Panc1 (cell line): ENCODE measurements around the gene SAFB2. TPM values are rescaled to one million over a fixed set of nuclear protein-coding genes. Genes with fewer than 3 reads are reported as not detected.

ENCODE experiments used
- ATAC-seq: fragments of 200-7000 bp; cut with Tn5 transposase; 2 replicates; pipeline ENCODE4 v1.9.1; 2020; ENCODE audit warnings: mild to moderate bottlenecking, moderate library complexity
- BruUV-seq: library from RNA; stranded (reverse); fragments of 400-500 nt; replicated peaks from 2 replicates; lab custom pipeline; 2021; lab: Mats Ljungman, UMichigan
- CTCF ChIA-PET: fragments of 300-600 bp; sonication (Branson Sonifier 250); formaldehyde crosslinking; loops from one replicate; lab custom pipeline; 2022; ENCODE audit warnings: antibody characterized with exemption; lab: Charles Lee
- POLR2A ChIA-PET: fragments of 300-600 bp; sonication (Branson Sonifier 250); formaldehyde crosslinking; loops from one replicate; lab custom pipeline; 2022; ENCODE audit warnings: antibody characterized with exemption; lab: Charles Lee
- DNase-seq: peaks from one replicate; pipeline ENCODE4 v3.0.0-alpha.2; 2010; ENCODE audit warnings: low read depth, low spot score
- H3K27ac ChIP-seq: 2 replicates; pipeline ENCODE4 v1.5.1; 2011; ENCODE audit warnings: mild to moderate bottlenecking, low read length, inconsistent platforms
- H3K27me3 ChIP-seq: fragments of 200-500 bp; sonication (Bioruptor generic); 2 replicates; pipeline ENCODE4 v1.6.0; 2014; ENCODE audit warnings: low read length, inconsistent platforms; ENCODE audit not compliant: control insufficient read depth, insufficient read depth
- H3K36me3 ChIP-seq: fragments of 200-500 bp; sonication (Bioruptor generic); 2 replicates; pipeline ENCODE4 v1.5.1; 2014; ENCODE audit warnings: inconsistent platforms, mild to moderate bottlenecking, low read length, moderate library complexity; ENCODE audit not compliant: control insufficient read depth, insufficient read depth
- H3K4me1 ChIP-seq: 2 replicates; pipeline ENCODE4 v1.5.1; 2011; ENCODE audit warnings: inconsistent platforms, mild to moderate bottlenecking, low read length, moderate library complexity; ENCODE audit not compliant: control insufficient read depth, insufficient read depth
- H3K4me3 ChIP-seq, 2 experiments: 2 replicates each; pipeline ENCODE4 v1.5.1; 2011 to 2012; ENCODE audit warnings: low read depth in 2 of 2, low read length in 2 of 2, mild to moderate bottlenecking in 2 of 2, inconsistent platforms in 1 of 2, moderate library complexity in 1 of 2
- H3K9me3 ChIP-seq: fragments of 200-500 bp; sonication (Bioruptor generic); 2 replicates; pipeline ENCODE4 v1.5.1; 2014; ENCODE audit warnings: low read depth, mild to moderate bottlenecking, inconsistent platforms, low read length, moderate library complexity; ENCODE audit not compliant: control insufficient read depth, insufficient read depth
- POLR2AphosphoS5 ChIP-seq: IDR thresholded peaks from 2 replicates; pipeline ENCODE4 v1.6.1; 2012; ENCODE audit warnings: mild to moderate bottlenecking, low read depth, low read length, moderate library complexity
- SIN3A ChIP-seq: IDR thresholded peaks from 2 replicates; pipeline ENCODE4 v1.6.1; 2012; ENCODE audit warnings: low read depth, mild to moderate bottlenecking, low read length, moderate library complexity, borderline replicate concordance; ENCODE audit not compliant: insufficient read depth
- TCF7L2 ChIP-seq: IDR thresholded peaks from 2 replicates; pipeline ENCODE4 v1.6.1; 2011; ENCODE audit warnings: mild to moderate bottlenecking, low read depth, low read length, inconsistent platforms
- in situ Hi-C: cut with HindIII; loops from 2 replicates; pipeline ENCODE4 v1.10.0; 2016; ENCODE audit warnings: low sequenced_read_pairs, low pct_unique_long_range_greater_than_20kb
- intact Hi-C: fragments of 100-400 bp; cut with micrococcal nuclease; formaldehyde crosslinking; loops from one replicate; pipeline ENCODE4 v1.10.0; 2022; ENCODE audit not compliant: unreplicated experiment
- total RNA-seq: library from RNA; stranded (reverse); gene quantifications from one replicate; pipeline ENCODE4 v1.2.1, GENCODE V29; 2021; ENCODE audit not compliant: unreplicated experiment
- TF ChIP-seq, protein P1 (sequence below): fragments of 450-650 bp; IDR thresholded peaks from 2 replicates; pipeline ENCODE4 v1.5.1; 2017; ENCODE audit warnings: mild to moderate bottlenecking
- TF ChIP-seq, protein P2 (sequence below), 2 experiments: IDR thresholded peaks; 2 replicates each; pipeline ENCODE4 v1.6.1; 2011 to 2012; ENCODE audit warnings: low read depth in 2 of 2, control low read depth in 1 of 2, low read length in 1 of 2, mild to moderate bottlenecking in 1 of 2, moderate library complexity in 1 of 2; ENCODE audit not compliant: insufficient read depth in 1 of 2

SAFB2 gene
- total RNA-seq, 1 experiment from 2014 or later = 83.5 TPM

DNA sequence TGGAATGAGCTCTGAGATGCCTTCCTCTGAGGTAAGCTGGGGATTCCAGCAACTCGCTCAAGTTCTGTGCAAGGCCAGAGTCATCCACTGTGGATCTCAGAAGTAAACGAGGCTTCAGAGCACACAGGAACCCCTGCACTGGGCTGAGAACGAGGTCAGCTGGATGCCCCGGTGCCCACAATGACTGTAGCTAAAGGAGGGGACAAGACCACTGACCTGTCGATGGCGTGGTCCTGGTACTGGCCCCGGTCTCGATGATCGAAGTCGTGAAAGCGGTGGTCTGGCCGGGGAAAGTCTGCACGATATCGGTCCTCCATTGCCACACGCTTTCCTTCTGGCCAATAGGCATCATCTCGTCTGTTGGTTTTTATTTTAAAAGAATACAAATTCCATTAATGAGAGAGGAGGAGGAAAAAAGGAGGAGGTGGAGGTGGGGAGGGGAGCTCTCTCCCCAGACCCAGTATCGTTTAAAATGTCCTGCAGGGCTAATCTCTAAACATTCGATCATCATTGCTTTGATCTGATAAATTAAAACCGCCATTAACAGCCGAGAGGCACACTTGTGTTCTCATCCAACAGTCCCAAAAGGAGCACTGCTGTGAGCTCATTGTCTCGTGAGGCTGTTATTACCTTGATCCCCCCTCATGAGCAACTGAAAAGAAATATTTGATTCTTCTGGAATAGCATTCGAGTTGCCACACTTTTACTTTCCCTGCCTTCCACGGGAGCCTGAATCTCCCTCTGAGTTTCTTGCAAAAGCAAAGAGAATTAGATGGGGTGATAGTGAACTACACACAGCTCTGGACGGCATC is 29.8 kb downstream of the SAFB2 start:
- Histone ChIP-seq H3K4me1 (no peaks in the 10 kb centered on the region), H3K9me3 (no peaks in the 10 kb centered on the region), H3K27ac (no peak overlapping the region), H3K27me3 (no peaks in the 10 kb centered on the region), H3K4me3 (no peak overlapping the region), H3K36me3 (peaks cover 16% of the 10 kb centered on the region)
- in situ Hi-C loops (no loop called here), intact Hi-C loops (no loop called here)
- DNase-seq = no peak
- TF ChIP-seq, protein P1, sequence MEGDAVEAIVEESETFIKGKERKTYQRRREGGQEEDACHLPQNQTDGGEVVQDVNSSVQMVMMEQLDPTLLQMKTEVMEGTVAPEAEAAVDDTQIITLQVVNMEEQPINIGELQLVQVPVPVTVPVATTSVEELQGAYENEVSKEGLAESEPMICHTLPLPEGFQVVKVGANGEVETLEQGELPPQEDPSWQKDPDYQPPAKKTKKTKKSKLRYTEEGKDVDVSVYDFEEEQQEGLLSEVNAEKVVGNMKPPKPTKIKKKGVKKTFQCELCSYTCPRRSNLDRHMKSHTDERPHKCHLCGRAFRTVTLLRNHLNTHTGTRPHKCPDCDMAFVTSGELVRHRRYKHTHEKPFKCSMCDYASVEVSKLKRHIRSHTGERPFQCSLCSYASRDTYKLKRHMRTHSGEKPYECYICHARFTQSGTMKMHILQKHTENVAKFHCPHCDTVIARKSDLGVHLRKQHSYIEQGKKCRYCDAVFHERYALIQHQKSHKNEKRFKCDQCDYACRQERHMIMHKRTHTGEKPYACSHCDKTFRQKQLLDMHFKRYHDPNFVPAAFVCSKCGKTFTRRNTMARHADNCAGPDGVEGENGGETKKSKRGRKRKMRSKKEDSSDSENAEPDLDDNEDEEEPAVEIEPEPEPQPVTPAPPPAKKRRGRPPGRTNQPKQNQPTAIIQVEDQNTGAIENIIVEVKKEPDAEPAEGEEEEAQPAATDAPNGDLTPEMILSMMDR = no peak
- TF ChIP-seq POLR2AphosphoS5 (no peak), SIN3A (no peak)
- TF ChIP-seq, protein P2, sequence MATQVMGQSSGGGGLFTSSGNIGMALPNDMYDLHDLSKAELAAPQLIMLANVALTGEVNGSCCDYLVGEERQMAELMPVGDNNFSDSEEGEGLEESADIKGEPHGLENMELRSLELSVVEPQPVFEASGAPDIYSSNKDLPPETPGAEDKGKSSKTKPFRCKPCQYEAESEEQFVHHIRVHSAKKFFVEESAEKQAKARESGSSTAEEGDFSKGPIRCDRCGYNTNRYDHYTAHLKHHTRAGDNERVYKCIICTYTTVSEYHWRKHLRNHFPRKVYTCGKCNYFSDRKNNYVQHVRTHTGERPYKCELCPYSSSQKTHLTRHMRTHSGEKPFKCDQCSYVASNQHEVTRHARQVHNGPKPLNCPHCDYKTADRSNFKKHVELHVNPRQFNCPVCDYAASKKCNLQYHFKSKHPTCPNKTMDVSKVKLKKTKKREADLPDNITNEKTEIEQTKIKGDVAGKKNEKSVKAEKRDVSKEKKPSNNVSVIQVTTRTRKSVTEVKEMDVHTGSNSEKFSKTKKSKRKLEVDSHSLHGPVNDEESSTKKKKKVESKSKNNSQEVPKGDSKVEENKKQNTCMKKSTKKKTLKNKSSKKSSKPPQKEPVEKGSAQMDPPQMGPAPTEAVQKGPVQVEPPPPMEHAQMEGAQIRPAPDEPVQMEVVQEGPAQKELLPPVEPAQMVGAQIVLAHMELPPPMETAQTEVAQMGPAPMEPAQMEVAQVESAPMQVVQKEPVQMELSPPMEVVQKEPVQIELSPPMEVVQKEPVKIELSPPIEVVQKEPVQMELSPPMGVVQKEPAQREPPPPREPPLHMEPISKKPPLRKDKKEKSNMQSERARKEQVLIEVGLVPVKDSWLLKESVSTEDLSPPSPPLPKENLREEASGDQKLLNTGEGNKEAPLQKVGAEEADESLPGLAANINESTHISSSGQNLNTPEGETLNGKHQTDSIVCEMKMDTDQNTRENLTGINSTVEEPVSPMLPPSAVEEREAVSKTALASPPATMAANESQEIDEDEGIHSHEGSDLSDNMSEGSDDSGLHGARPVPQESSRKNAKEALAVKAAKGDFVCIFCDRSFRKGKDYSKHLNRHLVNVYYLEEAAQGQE (IDR thresholded peaks at IDR 0.05; ENCODE audit: insufficient read depth in 1 of 2, low read depth in 2 of 2, low read length in 1 of 2) = no peak
- ATAC-seq = no peak
- POLR2A ChIA-PET = no interaction called here
- CTCF ChIA-PET = no interaction called here
- no TSS peak for BruUV-seq

DNA sequence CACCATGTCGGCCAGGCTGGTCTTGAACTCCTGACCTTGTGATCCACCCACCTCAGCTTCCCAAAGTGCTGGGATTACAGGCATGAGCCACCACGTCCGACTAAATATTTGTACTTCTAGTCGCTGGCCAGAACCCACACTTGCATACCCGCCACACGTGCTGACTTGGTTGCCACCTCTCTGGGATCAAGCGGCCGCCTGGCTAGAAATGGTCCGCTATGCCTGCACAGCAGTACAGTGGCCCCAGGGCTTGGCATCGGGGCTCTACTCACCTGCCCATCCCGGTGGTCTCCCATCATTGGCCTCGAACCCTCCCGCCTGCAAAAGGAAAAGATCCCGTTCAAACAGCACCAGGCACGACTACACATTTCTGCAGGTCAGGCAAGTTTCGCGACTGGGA is 31.1 kb downstream of the SAFB2 start:
- no peaks in the 10 kb centered on the region for H3K27me3 ChIP-seq
- intact Hi-C loops (no loop called here), in situ Hi-C loops (no loop called here)
- H3K27ac ChIP-seq = no peak overlapping the region
- ChIA-PET CTCF (no interaction called here), POLR2A (no interaction called here)
- BruUV-seq = no TSS peak
- no peak for ATAC-seq
- H3K4me3 ChIP-seq = no peak overlapping the region
- no peaks in the 10 kb centered on the region for H3K9me3 ChIP-seq
- H3K4me1 ChIP-seq = no peaks in the 10 kb centered on the region
- no peak for DNase-seq
- H3K36me3 ChIP-seq = peaks cover 15% of the 10 kb centered on the region
- no peak for TF ChIP-seq SIN3A
- TF ChIP-seq TCF7L2 = no peak
- TF ChIP-seq, protein P1 = no peak
- TF ChIP-seq POLR2AphosphoS5 = no peak
- TF ChIP-seq, protein P2 (IDR thresholded peaks at IDR 0.05; ENCODE audit: insufficient read depth in 1 of 2, low read depth in 2 of 2, low read length in 1 of 2) = no peak
